Measurements from ENCODE around the gene PPP1R3C.

PPP1R3C gene

DNA sequence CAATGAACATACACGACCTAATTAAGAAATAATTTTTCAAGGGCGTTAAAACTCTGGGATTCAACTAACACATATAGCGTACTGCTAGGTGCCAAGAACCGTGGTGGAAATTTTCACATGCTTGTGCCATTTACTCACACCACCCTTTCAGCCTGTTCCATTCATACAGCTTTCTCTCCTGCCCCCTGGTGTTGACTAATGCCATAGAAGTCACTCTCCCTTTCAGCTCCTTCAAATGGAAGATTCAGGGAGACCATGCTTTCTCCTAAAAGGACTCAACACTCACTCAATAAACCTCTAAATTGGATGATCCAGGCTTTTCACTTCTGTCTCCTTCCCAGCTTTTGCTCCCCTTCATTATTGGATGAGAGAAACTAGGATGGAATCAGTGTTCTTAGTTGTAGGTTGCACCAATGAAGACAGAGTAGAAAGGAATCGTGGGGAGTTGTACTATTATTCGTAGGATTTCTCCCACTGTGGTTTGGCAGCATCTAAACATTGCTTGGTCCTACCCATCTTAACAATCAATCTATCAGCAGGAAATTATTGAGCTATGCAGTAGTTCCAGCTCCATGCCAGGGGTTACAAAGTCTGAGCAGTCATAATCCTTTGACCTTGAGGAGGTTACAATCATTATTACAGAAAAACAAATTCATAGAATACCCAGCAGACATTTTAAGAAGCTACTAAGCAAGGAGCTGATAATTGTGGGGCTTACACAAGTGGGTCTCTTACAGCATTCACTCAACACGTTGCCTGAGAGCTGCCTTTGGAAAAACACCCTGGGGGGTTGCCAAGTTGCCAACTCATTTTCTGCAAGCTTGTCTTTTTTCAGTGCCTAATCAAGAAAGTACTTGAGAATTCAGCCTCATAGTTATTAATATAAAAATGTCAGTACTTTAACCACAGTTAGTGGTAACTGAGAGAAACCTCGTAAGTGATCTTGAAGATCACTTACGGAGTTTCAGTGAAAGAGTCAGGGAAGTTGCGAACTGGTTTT is 2.8 kb upstream of the PPP1R3C start:
- H2BK120ac ChIP-seq (ENCODE audit: low read depth, low read length), result no peak overlapping the region
- no peak overlapping the region for H4K8ac ChIP-seq (ENCODE audit: low read depth, low read length)
- no peak overlapping the region for H3K4me2 ChIP-seq (ENCODE audit: insufficient read depth, low read length, poor library complexity, severe bottlenecking)
- no peaks in the 10 kb centered on the region for H3K9me3 ChIP-seq (replicated peaks in 1 of 2; ENCODE audit: control insufficient read depth in 2 of 2, insufficient read depth in 1 of 2, low read depth in 1 of 2, low read length in 2 of 2)
- no peak overlapping the region for H3K18ac ChIP-seq (ENCODE audit: low read length)
- H2BK12ac ChIP-seq (ENCODE audit: low read length), result no peak overlapping the region
- no peak overlapping the region for H3K27ac ChIP-seq (replicated peaks; ENCODE audit: low read length)
- no peaks in the 10 kb centered on the region for H3K36me3 ChIP-seq (replicated peaks in 1 of 2; ENCODE audit: control insufficient read depth in 2 of 2, insufficient read depth in 2 of 2, low read length in 2 of 2)
- H4K91ac ChIP-seq (ENCODE audit: low read depth, low read length, poor library complexity), result no peak overlapping the region
- no peak overlapping the region for H3K14ac ChIP-seq (ENCODE audit: low read length)
- H2BK15ac ChIP-seq (ENCODE audit: low read length), result no peak overlapping the region
- H2AFZ ChIP-seq (ENCODE audit: low read length), result no peak overlapping the region
- H3K4me3 ChIP-seq (ENCODE audit: low read length in 2 of 2), result no peak overlapping the region
- no peak overlapping the region for H3K4ac ChIP-seq (ENCODE audit: low read length)
- no peak overlapping the region for H2BK5ac ChIP-seq (ENCODE audit: low read length)
- H3K23ac ChIP-seq (ENCODE audit: low read depth, low read length, poor library complexity), result no peak overlapping the region
- DNase-seq (ENCODE audit: low spot score), result peak; percentile 40
- peaks cover 0 to 2% of the 10 kb centered on the region in 2 donors for H3K4me1 ChIP-seq (ENCODE audit: control insufficient read depth in 2 of 2, insufficient read depth in 1 of 2, low read depth in 1 of 2, low read length in 2 of 2)
- H3K79me1 ChIP-seq (ENCODE audit: low read depth, low read length), result no peaks in the 10 kb centered on the region
- WGBS, 2 donors (ENCODE audit: extremely low coverage in 2 of 2, insufficient read length in 2 of 2, insufficient replicate concordance in 1 of 2), result no CpG with 5 or more reads among the region's 10 CpGs
- no peak overlapping the region for H3K9ac ChIP-seq (ENCODE audit: low read depth, low read length, poor library complexity)
- H2AK5ac ChIP-seq (ENCODE audit: low read depth, low read length), result no peak overlapping the region
- peaks cover 0 to 4% (median 0%) of the 10 kb centered on the region in 3 experiments for H3K27me3 ChIP-seq (ENCODE audit: control insufficient read depth in 3 of 3, insufficient read depth in 3 of 3, low read depth in 1 of 3, low read length in 3 of 3)

DNA sequence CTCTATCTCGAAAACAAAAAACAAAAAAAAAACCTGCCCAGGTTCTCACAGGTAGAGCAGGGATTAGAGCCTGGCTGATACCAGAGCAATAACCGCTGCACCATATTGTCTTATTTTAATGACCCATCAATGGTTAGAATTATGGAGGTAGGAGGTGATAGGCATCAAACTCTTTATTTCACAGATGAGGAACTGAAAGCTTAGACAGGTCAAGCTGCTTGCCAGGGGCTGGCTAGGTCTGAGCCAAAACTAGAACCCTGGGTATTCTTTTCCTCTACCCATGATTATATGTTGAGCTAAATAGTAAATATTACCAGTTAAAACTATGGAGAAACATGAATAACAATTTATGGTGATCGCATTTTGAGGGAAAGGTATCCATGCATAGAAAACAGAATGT is 2.0 kb upstream of the PPP1R3C start:
- Histone ChIP-seq H2BK120ac (ENCODE audit: low read depth, low read length) (no peak overlapping the region), H3K4me1 (ENCODE audit: control insufficient read depth in 2 of 2, insufficient read depth in 1 of 2, low read depth in 1 of 2, low read length in 2 of 2) (peaks cover 0 to 2% of the 10 kb centered on the region in 2 donors), H4K91ac (ENCODE audit: low read depth, low read length, poor library complexity) (no peak overlapping the region), H3K27ac (replicated peaks; ENCODE audit: low read length) (no peak overlapping the region), H3K9me3 (replicated peaks in 1 of 2; ENCODE audit: control insufficient read depth in 2 of 2, insufficient read depth in 1 of 2, low read depth in 1 of 2, low read length in 2 of 2) (no peaks in the 10 kb centered on the region), H3K9ac (ENCODE audit: low read depth, low read length, poor library complexity) (no peak overlapping the region), H2BK15ac (ENCODE audit: low read length) (no peak overlapping the region), H3K36me3 (replicated peaks in 1 of 2; ENCODE audit: control insufficient read depth in 2 of 2, insufficient read depth in 2 of 2, low read length in 2 of 2) (no peaks in the 10 kb centered on the region), H3K4ac (ENCODE audit: low read length) (no peak overlapping the region), H3K4me3 (ENCODE audit: low read length in 2 of 2) (no peak overlapping the region), H3K27me3 (ENCODE audit: control insufficient read depth in 3 of 3, insufficient read depth in 3 of 3, low read depth in 1 of 3, low read length in 3 of 3) (peaks cover 0 to 4% (median 0%) of the 10 kb centered on the region in 3 experiments), H3K23ac (ENCODE audit: low read depth, low read length, poor library complexity) (no peak overlapping the region), H4K8ac (ENCODE audit: low read depth, low read length) (no peak overlapping the region), H2AK5ac (ENCODE audit: low read depth, low read length) (no peak overlapping the region), H3K14ac (ENCODE audit: low read length) (no peak overlapping the region), H3K79me1 (ENCODE audit: low read depth, low read length) (no peaks in the 10 kb centered on the region), H2AFZ (ENCODE audit: low read length) (no peak overlapping the region), H3K18ac (ENCODE audit: low read length) (no peak overlapping the region), H2BK12ac (ENCODE audit: low read length) (no peak overlapping the region), H3K4me2 (ENCODE audit: insufficient read depth, low read length, poor library complexity, severe bottlenecking) (no peak overlapping the region), H2BK5ac (ENCODE audit: low read length) (no peak overlapping the region)
- no peak for DNase-seq (ENCODE audit: low spot score)
- WGBS, 2 donors (ENCODE audit: extremely low coverage in 2 of 2, insufficient read length in 2 of 2, insufficient replicate concordance in 1 of 2), result no CpG with 5 or more reads among the region's 3 CpGs

DNA sequence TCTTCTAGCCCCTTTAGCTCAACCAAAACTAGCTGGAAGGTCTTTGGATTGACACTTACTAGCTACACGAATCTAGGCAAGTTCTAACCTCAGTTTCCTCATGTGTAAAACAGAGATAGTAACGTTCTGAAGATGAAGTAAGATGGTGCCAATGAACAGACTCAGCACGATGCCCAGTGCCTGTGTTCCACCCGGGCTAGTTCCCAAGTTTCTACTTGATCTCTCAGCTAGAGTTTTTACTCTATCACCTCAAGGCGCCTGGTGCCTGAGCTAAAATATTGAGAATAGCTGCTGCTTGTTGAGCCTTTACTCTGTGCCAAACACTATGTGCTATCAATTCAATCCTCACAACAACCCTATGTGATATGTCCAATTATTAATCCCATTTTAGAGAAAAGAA is 1.4 kb upstream of the PPP1R3C start:
- no peak overlapping the region for H3K23ac ChIP-seq (ENCODE audit: low read depth, low read length, poor library complexity)
- no peak overlapping the region for H3K18ac ChIP-seq (ENCODE audit: low read length)
- H2BK15ac ChIP-seq (ENCODE audit: low read length), result no peak overlapping the region
- no peak overlapping the region for H3K9ac ChIP-seq (ENCODE audit: low read depth, low read length, poor library complexity)
- no peak overlapping the region for H3K4me2 ChIP-seq (ENCODE audit: insufficient read depth, low read length, poor library complexity, severe bottlenecking)
- H3K4me3 ChIP-seq (ENCODE audit: low read length in 2 of 2), result no peak overlapping the region
- H3K4ac ChIP-seq (ENCODE audit: low read length), result no peak overlapping the region
- no peak overlapping the region for H2AFZ ChIP-seq (ENCODE audit: low read length)
- no peak for DNase-seq (ENCODE audit: low spot score)
- no peaks in the 10 kb centered on the region for H3K36me3 ChIP-seq (replicated peaks in 1 of 2; ENCODE audit: control insufficient read depth in 2 of 2, insufficient read depth in 2 of 2, low read length in 2 of 2)
- no peak overlapping the region for H4K91ac ChIP-seq (ENCODE audit: low read depth, low read length, poor library complexity)
- no peak overlapping the region for H3K14ac ChIP-seq (ENCODE audit: low read length)
- WGBS, 2 donors (ENCODE audit: extremely low coverage in 2 of 2, insufficient read length in 2 of 2, insufficient replicate concordance in 1 of 2), result no CpG with 5 or more reads among the region's 5 CpGs
- no peak overlapping the region for H4K8ac ChIP-seq (ENCODE audit: low read depth, low read length)
- peaks cover 0 to 2% of the 10 kb centered on the region in 2 donors for H3K4me1 ChIP-seq (ENCODE audit: control insufficient read depth in 2 of 2, insufficient read depth in 1 of 2, low read depth in 1 of 2, low read length in 2 of 2)
- H2BK120ac ChIP-seq (ENCODE audit: low read depth, low read length), result no peak overlapping the region
- H3K9me3 ChIP-seq (replicated peaks in 1 of 2; ENCODE audit: control insufficient read depth in 2 of 2, insufficient read depth in 1 of 2, low read depth in 1 of 2, low read length in 2 of 2), result no peaks in the 10 kb centered on the region
- peaks cover 0 to 4% (median 0%) of the 10 kb centered on the region in 3 experiments for H3K27me3 ChIP-seq (ENCODE audit: control insufficient read depth in 3 of 3, insufficient read depth in 3 of 3, low read depth in 1 of 3, low read length in 3 of 3)
- H2BK12ac ChIP-seq (ENCODE audit: low read length), result no peak overlapping the region
- H3K27ac ChIP-seq (replicated peaks; ENCODE audit: low read length), result no peak overlapping the region
- H2BK5ac ChIP-seq (ENCODE audit: low read length), result no peak overlapping the region
- H2AK5ac ChIP-seq (ENCODE audit: low read depth, low read length), result no peak overlapping the region
- H3K79me1 ChIP-seq (ENCODE audit: low read depth, low read length), result no peaks in the 10 kb centered on the region

DNA sequence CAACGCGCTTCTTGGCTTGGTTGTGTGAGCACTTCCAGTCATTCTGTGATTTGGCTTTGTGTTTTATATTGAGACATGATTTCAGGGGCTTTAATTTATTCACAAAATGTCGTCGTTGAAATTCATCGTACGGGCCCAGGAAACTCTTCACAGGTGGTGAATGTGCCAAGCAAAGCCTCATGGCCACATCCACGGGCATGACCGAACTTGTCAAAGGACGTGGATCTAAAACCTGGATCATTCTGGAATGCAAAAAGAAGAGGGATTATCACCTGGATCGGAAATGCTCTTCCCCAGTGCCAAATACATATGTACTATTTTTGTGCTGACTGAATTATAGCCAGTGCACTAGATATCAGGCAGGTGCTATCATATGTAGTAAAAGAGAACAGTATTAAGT is 2.2 kb downstream of the PPP1R3C start:
- no peak overlapping the region for H3K18ac ChIP-seq (ENCODE audit: low read length)
- peaks cover 0 to 2% of the 10 kb centered on the region in 2 donors for H3K4me1 ChIP-seq (ENCODE audit: control insufficient read depth in 2 of 2, insufficient read depth in 1 of 2, low read depth in 1 of 2, low read length in 2 of 2)
- H2BK120ac ChIP-seq (ENCODE audit: low read depth, low read length), result no peak overlapping the region
- H3K23ac ChIP-seq (ENCODE audit: low read depth, low read length, poor library complexity), result no peak overlapping the region
- H4K8ac ChIP-seq (ENCODE audit: low read depth, low read length), result no peak overlapping the region
- peaks cover 0 to 1% of the 10 kb centered on the region in 2 donors for H3K9me3 ChIP-seq (replicated peaks in 1 of 2; ENCODE audit: control insufficient read depth in 2 of 2, insufficient read depth in 1 of 2, low read depth in 1 of 2, low read length in 2 of 2)
- H3K4me2 ChIP-seq (ENCODE audit: insufficient read depth, low read length, poor library complexity, severe bottlenecking), result no peak overlapping the region
- no peak overlapping the region for H2BK12ac ChIP-seq (ENCODE audit: low read length)
- no peaks in the 10 kb centered on the region for H3K36me3 ChIP-seq (replicated peaks in 1 of 2; ENCODE audit: control insufficient read depth in 2 of 2, insufficient read depth in 2 of 2, low read length in 2 of 2)
- no peak overlapping the region for H2AFZ ChIP-seq (ENCODE audit: low read length)
- H3K79me1 ChIP-seq (ENCODE audit: low read depth, low read length), result no peaks in the 10 kb centered on the region
- WGBS, 2 donors (ENCODE audit: extremely low coverage in 2 of 2, insufficient read length in 2 of 2, insufficient replicate concordance in 1 of 2), result no CpG with 5 or more reads among the region's 10 CpGs
- H3K4ac ChIP-seq (ENCODE audit: low read length), result no peak overlapping the region
- H3K27ac ChIP-seq (replicated peaks; ENCODE audit: low read length), result no peak overlapping the region
- H3K4me3 ChIP-seq (ENCODE audit: low read length in 2 of 2), result no peak overlapping the region
- no peak overlapping the region for H3K9ac ChIP-seq (ENCODE audit: low read depth, low read length, poor library complexity)
- no peak overlapping the region for H2BK15ac ChIP-seq (ENCODE audit: low read length)
- H3K27me3 ChIP-seq (ENCODE audit: control insufficient read depth in 3 of 3, insufficient read depth in 3 of 3, low read depth in 1 of 3, low read length in 3 of 3), result peaks cover 0 to 4% (median 0%) of the 10 kb centered on the region in 3 experiments
- no peak for DNase-seq (ENCODE audit: low spot score)
- H3K14ac ChIP-seq (ENCODE audit: low read length), result no peak overlapping the region
- no peak overlapping the region for H2AK5ac ChIP-seq (ENCODE audit: low read depth, low read length)
- H2BK5ac ChIP-seq (ENCODE audit: low read length), result no peak overlapping the region
- H4K91ac ChIP-seq (ENCODE audit: low read depth, low read length, poor library complexity), result no peak overlapping the region
